Measurements from ENCODE around the gene PCSK4. TPM values are rescaled to one million over a fixed set of nuclear protein-coding genes. Genes with fewer than 3 reads are reported as not detected.

PCSK4 gene
- total and polyA plus RNA-seq, 10 of the 15 experiments (the other 5 are each of a cell fraction or from before 2014, with no cell fraction given), result 0.27 to 0.99 (median 0.40) TPM; not detected in 3

DNA sequence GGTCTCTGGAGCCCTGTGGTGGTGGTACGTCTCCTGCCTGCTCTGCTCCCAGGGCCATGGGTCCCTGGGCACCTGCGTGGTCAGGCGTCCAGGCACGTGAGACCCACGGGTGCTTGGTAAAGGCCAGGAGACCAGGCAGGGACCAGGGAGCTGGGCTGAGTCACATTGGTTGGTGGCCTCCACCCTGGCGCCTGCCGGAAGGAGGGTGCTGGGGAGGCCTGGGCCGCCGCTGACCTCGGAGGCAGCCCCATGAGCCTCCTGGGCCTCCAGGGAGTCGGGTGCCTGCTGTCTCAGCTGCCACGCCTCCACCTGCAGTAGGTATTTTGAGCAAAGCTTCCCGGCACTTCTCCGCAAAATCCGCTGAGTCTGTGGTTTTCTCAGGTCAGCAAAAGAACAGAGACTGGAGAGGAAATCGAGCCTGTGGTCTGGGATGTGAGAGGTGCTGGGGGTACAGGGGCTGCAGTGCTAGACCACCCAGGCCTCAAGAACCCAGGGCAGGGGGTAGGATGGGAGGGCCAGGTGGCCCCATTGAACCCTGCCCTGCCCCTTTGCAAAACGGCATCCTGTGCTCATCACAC is 30.1 kb upstream of the PCSK4 start:
- CTCF ChIA-PET, result no interaction called here
- POLR2A ChIA-PET, result no interaction called here

More for the DNA sequence above, 30.1 kb upstream of the PCSK4 start:
- Histone ChIP-seq H3K4me2 (ENCODE audit: control insufficient read depth, insufficient read depth) (no peak overlapping the region), H3K27me3 (replicated peaks in 1 of 2; ENCODE audit: control insufficient read depth in 2 of 2, insufficient read depth in 2 of 2, low read length in 1 of 2) (peaks cover 0 to 2% of the 10 kb centered on the region in 2 experiments; a peak in 3 of 4 replicates), H3K4me1 (ENCODE audit: control insufficient read depth, insufficient read depth, low read length) (no peaks in the 10 kb centered on the region), H3K9ac (ENCODE audit: control insufficient read depth, insufficient read depth, low read length) (no peak overlapping the region), H3K9me3 (replicated peaks; ENCODE audit: control insufficient read depth, insufficient read depth, low read length) (no peaks in the 10 kb centered on the region), H3K4me3 (no peak overlapping the region), H4K20me1 (ENCODE audit: control insufficient read depth, insufficient read depth) (no peaks in the 10 kb centered on the region), H3K27ac (ENCODE audit: control insufficient read depth, insufficient read depth) (no peak overlapping the region), H3K36me3 (ENCODE audit: control insufficient read depth in 2 of 2, insufficient read depth in 2 of 2, low read length in 1 of 2) (no peaks in the 10 kb centered on the region), H2AFZ (ENCODE audit: control insufficient read depth, low read depth, low read length) (no peak overlapping the region), H3K79me2 (ENCODE audit: control insufficient read depth, insufficient read depth, low read length) (no peaks in the 10 kb centered on the region)
- SMC1A ChIA-PET (ENCODE audit: uncharacterized antibody, unreplicated experiment), result no interaction called here
- intact Hi-C loops (cut with micrococcal nuclease; ENCODE audit: unreplicated experiment) (no loop called here), in situ Hi-C loops (cut with MboI) (no loop called here)
- no TSS peak for BruUV-seq (replicated peaks)
- RAD21 ChIA-PET (ENCODE audit: unreplicated experiment), result no interaction called here
- TF ChIP-seq ZNF217 (IDR thresholded peaks at IDR 0.05) (no peak), PAX5 (IDR thresholded peaks at IDR 0.05; ENCODE audit: borderline replicate concordance, low read depth, low read length) (no peak), RELA (IDR thresholded peaks at IDR 0.05; ENCODE audit: borderline replicate concordance, partially characterized antibody) (no peak), BMI1 (IDR thresholded peaks at IDR 0.05; ENCODE audit: borderline replicate concordance) (no peak), SUPT20H (IDR thresholded peaks at IDR 0.05; ENCODE audit: borderline replicate concordance, control insufficient read depth, low read depth, low read length) (no peak), CHD2 (IDR thresholded peaks at IDR 0.05; ENCODE audit: borderline replicate concordance, low read depth, low read length) (no peak), MEF2A (IDR thresholded peaks at IDR 0.05; ENCODE audit: insufficient read depth, low read depth, low read length) (no peak), DPF2 (IDR thresholded peaks at IDR 0.05) (no peak), USF1 (IDR thresholded peaks at IDR 0.05; ENCODE audit: borderline replicate concordance, extremely low read length, insufficient read depth, low read depth, low read length) (no peak), CUX1 (IDR thresholded peaks at IDR 0.05; ENCODE audit: insufficient replicate concordance, low read depth, low read length) (no peak), MYC (IDR thresholded peaks at IDR 0.05; ENCODE audit: insufficient read depth, insufficient read length, insufficient replicate concordance, low read length, severe bottlenecking) (no peak)
- TF ChIP-seq, protein P1, sequence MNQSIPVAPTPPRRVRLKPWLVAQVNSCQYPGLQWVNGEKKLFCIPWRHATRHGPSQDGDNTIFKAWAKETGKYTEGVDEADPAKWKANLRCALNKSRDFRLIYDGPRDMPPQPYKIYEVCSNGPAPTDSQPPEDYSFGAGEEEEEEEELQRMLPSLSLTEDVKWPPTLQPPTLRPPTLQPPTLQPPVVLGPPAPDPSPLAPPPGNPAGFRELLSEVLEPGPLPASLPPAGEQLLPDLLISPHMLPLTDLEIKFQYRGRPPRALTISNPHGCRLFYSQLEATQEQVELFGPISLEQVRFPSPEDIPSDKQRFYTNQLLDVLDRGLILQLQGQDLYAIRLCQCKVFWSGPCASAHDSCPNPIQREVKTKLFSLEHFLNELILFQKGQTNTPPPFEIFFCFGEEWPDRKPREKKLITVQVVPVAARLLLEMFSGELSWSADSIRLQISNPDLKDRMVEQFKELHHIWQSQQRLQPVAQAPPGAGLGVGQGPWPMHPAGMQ (IDR thresholded peaks at IDR 0.05; ENCODE audit: borderline replicate concordance), result no peak
- TF ChIP-seq, protein P2, sequence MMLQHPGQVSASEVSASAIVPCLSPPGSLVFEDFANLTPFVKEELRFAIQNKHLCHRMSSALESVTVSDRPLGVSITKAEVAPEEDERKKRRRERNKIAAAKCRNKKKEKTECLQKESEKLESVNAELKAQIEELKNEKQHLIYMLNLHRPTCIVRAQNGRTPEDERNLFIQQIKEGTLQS (IDR thresholded peaks at IDR 0.05; ENCODE audit: borderline replicate concordance, extremely low read depth, low read depth, low read length), result no peak
- FAIRE-seq, result no peak
- ATAC-seq, result no peak
- no peak for DNase-seq (ENCODE audit: low read depth, low spot score)
- WGBS (ENCODE audit: insufficient coverage, insufficient replicate concordance, low lambda C conversion rate, missing lambda C conversion rate), result 23% methylated on average over 17 of the region's 17 CpGs

Measured in GM12878 (cell line).